ENCODE measurements around the gene ACBD7.

DNA sequence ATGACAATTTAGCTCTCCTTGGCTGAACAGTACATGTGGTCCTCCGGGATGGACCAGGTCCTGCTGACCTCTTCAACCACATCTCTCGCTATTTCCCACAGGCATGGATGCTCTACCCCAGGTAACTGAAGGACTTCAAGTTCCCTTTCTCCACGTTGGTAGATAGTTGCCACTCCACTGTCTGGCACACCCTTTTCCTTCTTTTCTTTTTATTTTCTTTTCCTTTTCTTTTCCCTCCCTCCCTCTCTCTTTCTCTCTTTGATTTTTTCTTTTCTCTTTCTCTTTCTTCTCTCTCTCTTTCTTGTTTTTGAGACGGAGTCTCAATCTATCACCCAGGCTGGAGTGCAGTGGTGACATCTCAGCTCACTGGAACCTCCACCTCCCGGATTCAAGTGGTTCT lies 2.8 kb upstream of the ACBD7 start:
- TF ChIP-seq POLR2AphosphoS5 (IDR thresholded peaks at IDR 0.05; ENCODE audit: low read depth, low read length) (no peak), SIN3A (IDR thresholded peaks at IDR 0.05; ENCODE audit: borderline replicate concordance, insufficient read depth, low read length) (no peak), TAF1 (IDR thresholded peaks at IDR 0.05; ENCODE audit: borderline replicate concordance, insufficient read depth, low read length) (no peak)
- TF ChIP-seq, protein P1, sequence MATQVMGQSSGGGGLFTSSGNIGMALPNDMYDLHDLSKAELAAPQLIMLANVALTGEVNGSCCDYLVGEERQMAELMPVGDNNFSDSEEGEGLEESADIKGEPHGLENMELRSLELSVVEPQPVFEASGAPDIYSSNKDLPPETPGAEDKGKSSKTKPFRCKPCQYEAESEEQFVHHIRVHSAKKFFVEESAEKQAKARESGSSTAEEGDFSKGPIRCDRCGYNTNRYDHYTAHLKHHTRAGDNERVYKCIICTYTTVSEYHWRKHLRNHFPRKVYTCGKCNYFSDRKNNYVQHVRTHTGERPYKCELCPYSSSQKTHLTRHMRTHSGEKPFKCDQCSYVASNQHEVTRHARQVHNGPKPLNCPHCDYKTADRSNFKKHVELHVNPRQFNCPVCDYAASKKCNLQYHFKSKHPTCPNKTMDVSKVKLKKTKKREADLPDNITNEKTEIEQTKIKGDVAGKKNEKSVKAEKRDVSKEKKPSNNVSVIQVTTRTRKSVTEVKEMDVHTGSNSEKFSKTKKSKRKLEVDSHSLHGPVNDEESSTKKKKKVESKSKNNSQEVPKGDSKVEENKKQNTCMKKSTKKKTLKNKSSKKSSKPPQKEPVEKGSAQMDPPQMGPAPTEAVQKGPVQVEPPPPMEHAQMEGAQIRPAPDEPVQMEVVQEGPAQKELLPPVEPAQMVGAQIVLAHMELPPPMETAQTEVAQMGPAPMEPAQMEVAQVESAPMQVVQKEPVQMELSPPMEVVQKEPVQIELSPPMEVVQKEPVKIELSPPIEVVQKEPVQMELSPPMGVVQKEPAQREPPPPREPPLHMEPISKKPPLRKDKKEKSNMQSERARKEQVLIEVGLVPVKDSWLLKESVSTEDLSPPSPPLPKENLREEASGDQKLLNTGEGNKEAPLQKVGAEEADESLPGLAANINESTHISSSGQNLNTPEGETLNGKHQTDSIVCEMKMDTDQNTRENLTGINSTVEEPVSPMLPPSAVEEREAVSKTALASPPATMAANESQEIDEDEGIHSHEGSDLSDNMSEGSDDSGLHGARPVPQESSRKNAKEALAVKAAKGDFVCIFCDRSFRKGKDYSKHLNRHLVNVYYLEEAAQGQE (IDR thresholded peaks at IDR 0.05; ENCODE audit: insufficient read depth in 1 of 2, low read depth in 2 of 2, low read length in 2 of 2) = no peak

Measured in PFSK-1 (cell line).